ENCODE measurements around the gene CDC25C. TPM values are rescaled to one million over a fixed set of nuclear protein-coding genes. Genes with fewer than 3 reads are reported as not detected.

The CDC25C gene
- total RNA-seq, 1 experiment from 2014 or later = 14.7 TPM

DNA sequence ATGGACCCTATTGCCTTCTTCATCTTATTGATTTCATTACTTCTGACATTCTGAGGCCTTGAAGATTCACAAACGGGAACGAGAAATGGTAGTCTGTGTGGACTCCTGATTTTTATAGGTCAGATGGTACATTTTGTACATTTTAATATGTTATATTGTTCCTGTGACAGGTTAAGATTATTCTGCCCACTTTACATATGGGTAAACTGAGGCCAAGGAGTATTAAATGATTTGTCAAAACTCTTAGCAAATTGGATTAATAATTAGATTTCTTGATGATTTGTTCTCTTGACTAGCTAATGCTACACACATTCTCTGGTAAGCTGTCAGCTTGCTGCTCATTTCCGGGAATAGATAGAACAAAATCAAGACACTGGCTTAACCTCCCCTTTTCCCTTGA lies 8.4 kb upstream of the CDC25C start:
- Histone ChIP-seq H3K9me3 (ENCODE audit: low read length) (no peaks in the 10 kb centered on the region), H2AFZ (ENCODE audit: low read length) (no peak overlapping the region), H3K79me2 (ENCODE audit: low read length) (peaks cover 39% of the 10 kb centered on the region), H3K9ac (ENCODE audit: low read length) (no peak overlapping the region), H3K36me3 (ENCODE audit: low read depth, low read length) (peaks cover 4% of the 10 kb centered on the region; the same call in 1 of the 2 replicates), H3K27me3 (ENCODE audit: low read length) (no peaks in the 10 kb centered on the region), H3K4me3 (ENCODE audit: low read length) (peak overlapping the region; percentile 98; the same call in 1 of the 2 replicates), H3K4me1 (ENCODE audit: insufficient read depth, low read length) (peaks cover 9% of the 10 kb centered on the region; the same call in 1 of the 2 replicates), H3K4me2 (ENCODE audit: low read length) (peak overlapping the region; percentile 99), H3F3A (ENCODE audit: low read length, unreplicated experiment) (no peaks in the 10 kb centered on the region), H4K20me1 (ENCODE audit: low read length) (0 out of 2 replicates have a peak, but pooled peaks cover 9% of the 10 kb centered on the region), H3K9me2 (replicated peaks; ENCODE audit: low read length) (no peaks in the 10 kb centered on the region), H3K27ac (ENCODE audit: low read length) (no peak overlapping the region)
- ATAC-seq = no peak
- BruUV-seq (replicated peaks) = no TSS peak
- intact Hi-C loops (cut with micrococcal nuclease) = no loop called here
- ChIA-PET POLR2A (ENCODE audit: unreplicated experiment) (no interaction called here), CTCF (interaction anchor here (1.4 kb wide), 1 partner anchor 12 kb away, joined by 8 read pairs; the partner anchor contains the start of gene KDM3B)
- no peak for DNase-seq
- no peak for TF ChIP-seq EZH2 (IDR thresholded peaks at IDR 0.05; ENCODE audit: low read length, unreplicated experiment)
- no peak for TF ChIP-seq EZH2phosphoT487 (IDR thresholded peaks at IDR 0.05; ENCODE audit: borderline replicate concordance, low read length)
- TF ChIP-seq, protein P1, sequence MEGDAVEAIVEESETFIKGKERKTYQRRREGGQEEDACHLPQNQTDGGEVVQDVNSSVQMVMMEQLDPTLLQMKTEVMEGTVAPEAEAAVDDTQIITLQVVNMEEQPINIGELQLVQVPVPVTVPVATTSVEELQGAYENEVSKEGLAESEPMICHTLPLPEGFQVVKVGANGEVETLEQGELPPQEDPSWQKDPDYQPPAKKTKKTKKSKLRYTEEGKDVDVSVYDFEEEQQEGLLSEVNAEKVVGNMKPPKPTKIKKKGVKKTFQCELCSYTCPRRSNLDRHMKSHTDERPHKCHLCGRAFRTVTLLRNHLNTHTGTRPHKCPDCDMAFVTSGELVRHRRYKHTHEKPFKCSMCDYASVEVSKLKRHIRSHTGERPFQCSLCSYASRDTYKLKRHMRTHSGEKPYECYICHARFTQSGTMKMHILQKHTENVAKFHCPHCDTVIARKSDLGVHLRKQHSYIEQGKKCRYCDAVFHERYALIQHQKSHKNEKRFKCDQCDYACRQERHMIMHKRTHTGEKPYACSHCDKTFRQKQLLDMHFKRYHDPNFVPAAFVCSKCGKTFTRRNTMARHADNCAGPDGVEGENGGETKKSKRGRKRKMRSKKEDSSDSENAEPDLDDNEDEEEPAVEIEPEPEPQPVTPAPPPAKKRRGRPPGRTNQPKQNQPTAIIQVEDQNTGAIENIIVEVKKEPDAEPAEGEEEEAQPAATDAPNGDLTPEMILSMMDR (conservative IDR thresholded peaks at IDR 0.05; ENCODE audit: low read depth, low read length) = no peak

GRCh38 chr5:138339464-138339863 lies 7.9 kb upstream of the CDC25C start:
- no peak for DNase-seq
- Histone ChIP-seq H4K20me1 (ENCODE audit: low read length) (0 out of 2 replicates have a peak, but pooled peaks cover 9% of the 10 kb centered on the region), H3K27me3 (ENCODE audit: low read length) (no peaks in the 10 kb centered on the region), H3K9me2 (replicated peaks; ENCODE audit: low read length) (no peaks in the 10 kb centered on the region), H3K36me3 (ENCODE audit: low read depth, low read length) (peaks cover 4% of the 10 kb centered on the region; the same call in 1 of the 2 replicates), H3F3A (ENCODE audit: low read length, unreplicated experiment) (no peaks in the 10 kb centered on the region), H3K79me2 (ENCODE audit: low read length) (peaks cover 39% of the 10 kb centered on the region), H3K9me3 (ENCODE audit: low read length) (no peaks in the 10 kb centered on the region), H3K4me3 (ENCODE audit: low read length) (peak overlapping the region; percentile 98), H3K27ac (ENCODE audit: low read length) (no peak overlapping the region), H3K9ac (ENCODE audit: low read length) (peak overlapping the region; percentile 87), H3K4me1 (ENCODE audit: insufficient read depth, low read length) (peaks cover 9% of the 10 kb centered on the region; the same call in 1 of the 2 replicates), H3K4me2 (ENCODE audit: low read length) (peak overlapping the region; percentile 99), H2AFZ (ENCODE audit: low read length) (no peak overlapping the region)
- CTCF ChIA-PET = interaction anchor here (0.5 to 1.4 kb wide), 2 partner anchors 13 to 100 kb away, joined by 3 to 8 read pairs; partner anchors contain the start of genes KDM3B and REEP2
- intact Hi-C loops (cut with micrococcal nuclease) = no loop called here
- no peak for ATAC-seq
- TF ChIP-seq, protein P1 (conservative IDR thresholded peaks at IDR 0.05; ENCODE audit: low read depth, low read length) = no peak
- no peak for TF ChIP-seq EZH2 (IDR thresholded peaks at IDR 0.05; ENCODE audit: low read length, unreplicated experiment)
- TF ChIP-seq EZH2phosphoT487 (IDR thresholded peaks at IDR 0.05; ENCODE audit: borderline replicate concordance, low read length) = no peak
- no TSS peak for BruUV-seq (replicated peaks)
- POLR2A ChIA-PET (ENCODE audit: unreplicated experiment) = interaction anchor here (0.7 kb wide), 1 partner anchor 14 kb away, joined by 3 read pairs; no protein-coding TSS in a partner anchor

DNA sequence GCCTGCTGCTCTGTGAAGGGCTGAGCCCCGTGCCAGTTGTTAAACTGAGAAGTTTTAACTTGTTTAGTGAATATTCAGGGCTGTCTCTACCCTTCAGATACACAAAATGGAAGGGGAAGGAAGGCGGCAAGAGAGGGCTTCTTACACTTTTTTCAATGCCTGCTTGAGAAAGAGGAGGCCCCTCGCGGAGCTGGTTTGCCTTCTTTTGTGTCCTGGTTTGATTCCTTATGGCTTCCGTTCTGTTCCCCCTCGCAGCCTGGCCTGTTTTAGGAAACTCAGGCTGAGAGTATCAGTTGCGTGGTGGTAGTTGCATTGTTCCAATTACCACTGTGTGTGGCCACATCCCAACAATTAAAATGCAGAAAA lies 7.5 kb upstream of the CDC25C start:
- intact Hi-C loops (cut with micrococcal nuclease) = no loop called here
- ChIA-PET POLR2A (ENCODE audit: unreplicated experiment) (interaction anchor here (0.7 kb wide), 1 partner anchor 14 kb away, joined by 3 read pairs; no protein-coding TSS in a partner anchor), CTCF (interaction anchor here (0.5 to 1.4 kb wide), 2 partner anchors 13 to 100 kb away, joined by 3 to 8 read pairs; partner anchors contain the start of genes KDM3B and REEP2)
- H2AFZ ChIP-seq (ENCODE audit: low read length) = no peak overlapping the region
- H3K27ac ChIP-seq (ENCODE audit: low read length) = no peak overlapping the region
- H3K4me2 ChIP-seq (ENCODE audit: low read length) = peak overlapping the region; percentile 99
- TF ChIP-seq, protein P1 (conservative IDR thresholded peaks at IDR 0.05; ENCODE audit: low read depth, low read length) = no peak
- TF ChIP-seq EZH2 (IDR thresholded peaks at IDR 0.05; ENCODE audit: low read length, unreplicated experiment) (no peak), EZH2phosphoT487 (IDR thresholded peaks at IDR 0.05; ENCODE audit: borderline replicate concordance, low read length) (no peak)
- no peaks in the 10 kb centered on the region for H3K27me3 ChIP-seq (ENCODE audit: low read length)
- H3K9ac ChIP-seq (ENCODE audit: low read length) = peak overlapping the region; percentile 87
- H3K9me3 ChIP-seq (ENCODE audit: low read length) = no peaks in the 10 kb centered on the region
- BruUV-seq (replicated peaks) = TSS peak; percentile 49
- DNase-seq = no peak
- H3K9me2 ChIP-seq (replicated peaks; ENCODE audit: low read length) = no peaks in the 10 kb centered on the region
- H3K4me1 ChIP-seq (ENCODE audit: insufficient read depth, low read length) = peaks cover 9% of the 10 kb centered on the region; the same call in 1 of the 2 replicates
- H3F3A ChIP-seq (ENCODE audit: low read length, unreplicated experiment) = no peaks in the 10 kb centered on the region
- peaks cover 4% of the 10 kb centered on the region; the same call in 1 of the 2 replicates for H3K36me3 ChIP-seq (ENCODE audit: low read depth, low read length)
- 0 out of 2 replicates have a peak, but pooled peaks cover 9% of the 10 kb centered on the region for H4K20me1 ChIP-seq (ENCODE audit: low read length)
- peaks cover 39% of the 10 kb centered on the region for H3K79me2 ChIP-seq (ENCODE audit: low read length)
- ATAC-seq = peak; percentile 2; the same call in 1 of the 2 replicates
- peak overlapping the region; percentile 98 for H3K4me3 ChIP-seq (ENCODE audit: low read length)

Measured in PC-3 (cell line).